ENCODE measurements around the gene ABI1. TPM values are rescaled to one million over a fixed set of nuclear protein-coding genes. Genes with fewer than 3 reads are reported as not detected.
A peak's percentile ranks its signal among the peaks of the same experiment; 100 is the strongest.
"Not testable (repeated sequence)": the region's sequence is repeated elsewhere in the genome, so short reads cannot be mapped to it uniquely, and the experiment has no call there.

Gene ABI1
- polyA plus RNA-seq (2011; rRNA removed) (56.3 and 67.6 TPM in 2 replicates), polyA plus RNA-seq (2017; fragmentation: RNase III; extraction: RNeasy Plus Mini Kit Qiagen cat#74134 plus additional on column Dnase treatment) (34.3 to 36.2 TPM (median 35.8 TPM) in 3 replicates), polyA minus RNA-seq (2011; rRNA and poly(A)+ RNA removed) (27.3 and 33.1 TPM in 2 replicates)
- 30.0 and 37.4 TPM in 2 replicates for polyA plus RNA-seq (2012; cell fraction: cytosol; rRNA removed)
- 18.0 and 29.4 TPM in 2 replicates for polyA plus RNA-seq (2012; cell fraction: nucleus; rRNA removed)

DNA sequence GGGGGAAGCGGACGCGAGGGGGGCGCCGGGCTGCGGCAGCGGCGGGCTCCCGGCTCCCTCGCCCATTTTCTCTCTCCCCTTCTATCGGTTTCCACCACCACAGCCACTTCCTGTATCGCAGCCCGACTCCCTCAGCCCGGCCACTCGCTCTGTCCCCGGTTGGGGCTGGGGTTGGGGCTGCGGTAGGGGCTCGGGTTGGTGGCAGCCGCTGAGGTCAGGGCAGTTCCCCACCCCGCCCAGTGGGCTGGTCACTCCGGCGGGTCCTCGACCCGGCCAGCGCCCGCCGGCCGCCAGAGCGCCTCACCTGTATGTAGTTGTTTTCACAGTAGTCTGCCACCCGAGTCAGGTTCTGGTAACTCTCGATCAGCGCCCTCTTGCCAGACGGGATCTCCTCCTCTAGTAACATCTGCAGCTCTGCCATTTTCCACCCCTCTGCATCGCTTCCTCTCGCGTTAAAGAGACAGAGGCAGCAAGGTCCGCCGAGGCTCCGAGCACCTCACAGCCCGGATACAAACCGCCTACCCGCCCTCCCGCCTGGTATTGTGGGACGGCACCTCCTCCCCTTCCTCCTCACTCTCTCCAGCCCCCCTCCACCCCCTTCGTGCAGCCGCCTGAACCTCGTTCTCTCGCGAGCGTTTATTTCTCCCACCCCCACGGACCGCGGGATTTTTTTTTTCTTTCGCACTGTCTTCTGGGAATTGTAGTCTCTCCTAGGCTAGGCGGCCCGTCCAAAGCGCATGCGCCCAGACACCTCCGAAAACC lies at the start of gene ABI1:
Gene ABI1, minus strand, starts transcription at position 516 of the 762 bp plus-strand sequence. Its CDS starts 95 bp downstream, at position 421.
- Histone ChIP-seq H3K4me3 (peak within 1 kb of the TSS; percentile 96), H3K27ac (peak within 1 kb of the TSS; percentile 74 to 94), H3K4me1 (peaks cover 16% of the 10 kb centered on the region), H3K4me2 (peak within 1 kb of the TSS; percentile 82), H3K9me3 (no peaks in the 10 kb centered on the region)
- FAIRE-seq, result no peak
- ChIA-PET CTCF (interaction anchor here (0.8 to 3.5 kb wide), 18 partner anchors 9 to 178 kb away, joined by 3 to 19 read pairs (median 4); no protein-coding TSS in a partner anchor), POLR2A (interaction anchor here (0.6 to 1.0 kb wide), 4 partner anchors 10 to 352 kb away, joined by 3 to 4 read pairs (median 3); no protein-coding TSS in a partner anchor)
- peak; percentile 77 to 98 for DNase-seq (ENCODE audit: low read depth in 1 of 2, low spot score in 1 of 2)
- peak; percentile 96 to 97 for ATAC-seq
- peak; percentile 45 to 86; a peak in 4 of 5 replicates for TF ChIP-seq JUN (IDR thresholded peaks at IDR 0.05)
- TF ChIP-seq, protein P1, sequence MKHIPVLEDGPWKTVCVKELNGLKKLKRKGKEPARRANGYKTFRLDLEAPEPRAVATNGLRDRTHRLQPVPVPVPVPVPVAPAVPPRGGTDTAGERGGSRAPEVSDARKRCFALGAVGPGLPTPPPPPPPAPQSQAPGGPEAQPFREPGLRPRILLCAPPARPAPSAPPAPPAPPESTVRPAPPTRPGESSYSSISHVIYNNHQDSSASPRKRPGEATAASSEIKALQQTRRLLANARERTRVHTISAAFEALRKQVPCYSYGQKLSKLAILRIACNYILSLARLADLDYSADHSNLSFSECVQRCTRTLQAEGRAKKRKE (CRISPR knock-in tag; IDR thresholded peaks at IDR 0.05; ENCODE audit: low read depth), result no peak
- TF ChIP-seq, protein P2, sequence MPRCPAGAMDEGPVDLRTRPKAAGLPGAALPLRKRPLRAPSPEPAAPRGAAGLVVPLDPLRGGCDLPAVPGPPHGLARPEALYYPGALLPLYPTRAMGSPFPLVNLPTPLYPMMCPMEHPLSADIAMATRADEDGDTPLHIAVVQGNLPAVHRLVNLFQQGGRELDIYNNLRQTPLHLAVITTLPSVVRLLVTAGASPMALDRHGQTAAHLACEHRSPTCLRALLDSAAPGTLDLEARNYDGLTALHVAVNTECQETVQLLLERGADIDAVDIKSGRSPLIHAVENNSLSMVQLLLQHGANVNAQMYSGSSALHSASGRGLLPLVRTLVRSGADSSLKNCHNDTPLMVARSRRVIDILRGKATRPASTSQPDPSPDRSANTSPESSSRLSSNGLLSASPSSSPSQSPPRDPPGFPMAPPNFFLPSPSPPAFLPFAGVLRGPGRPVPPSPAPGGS (IDR thresholded peaks at IDR 0.05), result 0 out of 3 replicates have a peak, but pooled peaks have one; percentile 62
- peak; percentile 57; the same call in 1 of the 2 replicates for TF ChIP-seq PHF8 (IDR thresholded peaks at IDR 0.05; ENCODE audit: borderline replicate concordance, low read depth)
- no peak for TF ChIP-seq FOSL2 (IDR thresholded peaks at IDR 0.05)
- no peak for TF ChIP-seq FOSL2 (CRISPR knock-in tag; IDR thresholded peaks at IDR 0.05)
- TF ChIP-seq, protein P3, sequence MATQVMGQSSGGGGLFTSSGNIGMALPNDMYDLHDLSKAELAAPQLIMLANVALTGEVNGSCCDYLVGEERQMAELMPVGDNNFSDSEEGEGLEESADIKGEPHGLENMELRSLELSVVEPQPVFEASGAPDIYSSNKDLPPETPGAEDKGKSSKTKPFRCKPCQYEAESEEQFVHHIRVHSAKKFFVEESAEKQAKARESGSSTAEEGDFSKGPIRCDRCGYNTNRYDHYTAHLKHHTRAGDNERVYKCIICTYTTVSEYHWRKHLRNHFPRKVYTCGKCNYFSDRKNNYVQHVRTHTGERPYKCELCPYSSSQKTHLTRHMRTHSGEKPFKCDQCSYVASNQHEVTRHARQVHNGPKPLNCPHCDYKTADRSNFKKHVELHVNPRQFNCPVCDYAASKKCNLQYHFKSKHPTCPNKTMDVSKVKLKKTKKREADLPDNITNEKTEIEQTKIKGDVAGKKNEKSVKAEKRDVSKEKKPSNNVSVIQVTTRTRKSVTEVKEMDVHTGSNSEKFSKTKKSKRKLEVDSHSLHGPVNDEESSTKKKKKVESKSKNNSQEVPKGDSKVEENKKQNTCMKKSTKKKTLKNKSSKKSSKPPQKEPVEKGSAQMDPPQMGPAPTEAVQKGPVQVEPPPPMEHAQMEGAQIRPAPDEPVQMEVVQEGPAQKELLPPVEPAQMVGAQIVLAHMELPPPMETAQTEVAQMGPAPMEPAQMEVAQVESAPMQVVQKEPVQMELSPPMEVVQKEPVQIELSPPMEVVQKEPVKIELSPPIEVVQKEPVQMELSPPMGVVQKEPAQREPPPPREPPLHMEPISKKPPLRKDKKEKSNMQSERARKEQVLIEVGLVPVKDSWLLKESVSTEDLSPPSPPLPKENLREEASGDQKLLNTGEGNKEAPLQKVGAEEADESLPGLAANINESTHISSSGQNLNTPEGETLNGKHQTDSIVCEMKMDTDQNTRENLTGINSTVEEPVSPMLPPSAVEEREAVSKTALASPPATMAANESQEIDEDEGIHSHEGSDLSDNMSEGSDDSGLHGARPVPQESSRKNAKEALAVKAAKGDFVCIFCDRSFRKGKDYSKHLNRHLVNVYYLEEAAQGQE (IDR thresholded peaks at IDR 0.05), result peak; percentile 84
- TF ChIP-seq, protein P4, sequence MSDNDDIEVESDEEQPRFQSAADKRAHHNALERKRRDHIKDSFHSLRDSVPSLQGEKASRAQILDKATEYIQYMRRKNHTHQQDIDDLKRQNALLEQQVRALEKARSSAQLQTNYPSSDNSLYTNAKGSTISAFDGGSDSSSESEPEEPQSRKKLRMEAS (IDR thresholded peaks at IDR 0.05), result peak; percentile 50; the same call in 1 of the 2 replicates
- peak; percentile 87 for TF ChIP-seq POLR2A (IDR thresholded peaks at IDR 0.05; ENCODE audit: low read length)
- TF ChIP-seq HDAC2 (IDR thresholded peaks at IDR 0.05), result no peak
- peak; percentile 90 for TF ChIP-seq CHD2 (IDR thresholded peaks at IDR 0.05; ENCODE audit: low read length, partially characterized antibody)
- 0 out of 2 replicates have a peak, but pooled peaks have one; percentile 25 for TF ChIP-seq GATA3 (IDR thresholded peaks at IDR 0.05; ENCODE audit: borderline replicate concordance)
- WGBS (ENCODE audit: missing lambda C conversion rate), result 1% methylated on average over 28 of the region's 59 CpGs

DNA sequence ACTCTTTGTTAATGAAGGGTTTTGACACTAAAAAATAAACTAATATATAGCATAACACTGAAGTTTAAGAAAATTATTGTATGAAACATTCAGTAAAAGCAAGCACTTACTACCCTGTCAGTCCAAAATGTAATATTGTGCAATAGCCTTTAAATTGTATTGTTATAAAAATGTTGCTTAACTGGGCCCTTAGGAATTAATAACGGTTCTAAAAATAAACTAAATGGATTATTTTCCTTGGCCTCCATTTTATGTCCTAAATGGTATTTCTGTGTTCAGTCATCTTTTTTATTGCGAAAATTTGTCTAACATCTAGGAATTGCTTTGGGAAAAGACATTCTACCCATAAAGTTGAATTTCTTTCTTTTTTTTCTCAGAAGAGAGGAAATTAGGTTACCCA lies 49.0 kb upstream of the ABI1 start:
- CTCF ChIA-PET, result no interaction called here
- DNase-seq (ENCODE audit: low read depth in 1 of 2, low spot score in 1 of 2) (no peak), FAIRE-seq (no peak), ATAC-seq (no peak)
- H3K9me3 ChIP-seq, result no peaks in the 10 kb centered on the region
- POLR2A ChIA-PET, result no interaction called here
- WGBS (ENCODE audit: missing lambda C conversion rate), result 49% methylated on average over 2 of the region's 2 CpGs
- no peaks in the 10 kb centered on the region for H3K4me1 ChIP-seq
- no peak overlapping the region for H3K4me2 ChIP-seq
- no peak overlapping the region for H3K27ac ChIP-seq
- H3K4me3 ChIP-seq, result no peak overlapping the region
- TF ChIP-seq FOSL2 (IDR thresholded peaks at IDR 0.05), result no peak
- no peak for TF ChIP-seq FOSL2 (CRISPR knock-in tag; IDR thresholded peaks at IDR 0.05)
- no peak for TF ChIP-seq ZFP36 (IDR thresholded peaks at IDR 0.05; ENCODE audit: borderline replicate concordance, partially characterized antibody)
- no peak for TF ChIP-seq TP53 (CRISPR knock-in tag; IDR thresholded peaks at IDR 0.05)
- 0 out of 4 replicates have a peak, but pooled peaks of 1 of the 2 experiments have one; percentile 27 for TF ChIP-seq CEBPB (IDR thresholded peaks at IDR 0.05)
- no peak for TF ChIP-seq RNF2 (IDR thresholded peaks at IDR 0.05; ENCODE audit: borderline replicate concordance, low read depth)
- TF ChIP-seq CBX8 (IDR thresholded peaks at IDR 0.05), result no peak
- TF ChIP-seq, protein P5, sequence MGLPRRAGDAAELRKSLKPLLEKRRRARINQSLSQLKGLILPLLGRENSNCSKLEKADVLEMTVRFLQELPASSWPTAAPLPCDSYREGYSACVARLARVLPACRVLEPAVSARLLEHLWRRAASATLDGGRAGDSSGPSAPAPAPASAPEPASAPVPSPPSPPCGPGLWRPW (IDR thresholded peaks at IDR 0.05), result no peak

DNA sequence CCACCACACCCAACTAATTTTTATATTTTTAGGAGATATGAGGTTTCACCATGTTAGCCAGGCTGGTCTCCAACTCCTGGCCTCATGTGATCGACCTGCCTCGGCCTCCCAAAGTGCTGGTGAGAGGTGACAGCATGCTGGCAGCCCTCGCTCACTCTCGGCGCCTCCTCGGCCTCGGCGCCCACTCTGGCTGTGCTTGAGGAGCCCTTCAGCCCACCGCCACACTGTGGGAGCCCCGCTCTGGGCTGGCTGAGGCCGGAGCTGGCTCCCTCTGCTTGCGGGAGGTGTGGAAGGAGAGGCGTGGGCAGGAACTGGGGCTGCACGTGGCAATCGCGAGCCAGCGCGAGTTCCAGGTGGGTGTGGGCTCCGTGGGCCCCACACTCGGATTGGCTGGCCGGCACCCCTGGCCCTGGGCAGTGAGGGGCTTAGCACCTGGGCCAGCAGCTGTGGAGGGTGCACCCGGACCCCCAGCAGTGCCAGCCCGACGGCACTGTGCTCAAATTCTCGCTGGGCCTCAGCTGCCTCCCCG lies 44.6 kb upstream of the ABI1 start:
- DNase-seq (ENCODE audit: low read depth in 1 of 2, low spot score in 1 of 2); ATAC-seq; H3K4me1 ChIP-seq; H3K4me3 ChIP-seq; FAIRE-seq; POLR2A ChIA-PET; H3K4me2 ChIP-seq; H3K9me3 ChIP-seq; H3K27ac ChIP-seq; CTCF ChIA-PET: not testable (repeated sequence)
- 36% methylated on average over 13 of the region's 26 CpGs for WGBS (ENCODE audit: missing lambda C conversion rate)

All from A549 (cell line).